T-helper 17 cell (primary cell): ENCODE data around the gene PCDHGA5. TPM values are rescaled to one million over a fixed set of nuclear protein-coding genes. Genes with fewer than 3 reads are reported as not detected.
A peak's percentile ranks its signal among the peaks of the same experiment; 100 is the strongest.
"Not testable (repeated sequence)": the region's sequence is repeated elsewhere in the genome, so short reads cannot be mapped to it uniquely, and the experiment has no call there.

Experiments
- ATAC-seq: fragments of 150-1000 bp; cut with Tn5 transposase; 2 replicates; pipeline ENCODE4 v1.10.0; 2021; ENCODE audit warnings: mild to moderate bottlenecking, moderate library complexity
- DNase-seq, 3 donors: peaks; one replicate each; pipeline versions ENCODE4 v3.0.0 to v3.0.0-alpha.2; 2020 to 2021
- H3K9me3 ChIP-seq: one replicate; pipeline ENCODE4 v1.7.0; 2013; ENCODE audit warnings: low read length, mild to moderate bottlenecking; ENCODE audit not compliant: control insufficient read depth, poor library complexity, severe bottlenecking
- H3K27ac Mint-ChIP-seq: one replicate; pipeline ENCODE4 v1.8.0; 2022; ENCODE audit warnings: mild to moderate bottlenecking, moderate library complexity, mixed read lengths
- H3K27me3 Mint-ChIP-seq: one replicate; pipeline ENCODE4 v1.8.0; 2022; ENCODE audit warnings: mixed read lengths
- H3K36me3 Mint-ChIP-seq: one replicate; pipeline ENCODE4 v1.8.0; 2022; ENCODE audit warnings: low read depth, mixed read lengths
- H3K4me1 Mint-ChIP-seq: one replicate; pipeline ENCODE4 v1.8.0; 2022; ENCODE audit warnings: mild to moderate bottlenecking, mixed read lengths
- H3K4me3 Mint-ChIP-seq: one replicate; pipeline ENCODE4 v1.8.0; 2022; ENCODE audit warnings: mild to moderate bottlenecking, moderate library complexity, mixed read lengths
- total RNA-seq, 4 donors: library from RNA in 2 of 4; stranded (reverse) in 2 of 4; gene quantifications; one replicate each; pipeline ENCODE4 v1.2.3 and lab custom pipeline; 2022 to 2026

PCDHGA5 gene
- total RNA-seq, 2 donors from 2014 or later = 0.16 TPM; not detected in 1

- not testable (repeated sequence) for H3K4me1 Mint-ChIP-seq, H3K36me3 Mint-ChIP-seq, ATAC-seq, H3K4me3 Mint-ChIP-seq, DNase-seq, H3K27ac Mint-ChIP-seq
- peaks cover 28% of the 10 kb centered on the region for H3K9me3 ChIP-seq
- peaks cover 11% of the 10 kb centered on the region for H3K27me3 Mint-ChIP-seq
Observed at GRCh38 chr5:141340781-141341354, 23.1 kb upstream of the PCDHGA5 start.

DNA sequence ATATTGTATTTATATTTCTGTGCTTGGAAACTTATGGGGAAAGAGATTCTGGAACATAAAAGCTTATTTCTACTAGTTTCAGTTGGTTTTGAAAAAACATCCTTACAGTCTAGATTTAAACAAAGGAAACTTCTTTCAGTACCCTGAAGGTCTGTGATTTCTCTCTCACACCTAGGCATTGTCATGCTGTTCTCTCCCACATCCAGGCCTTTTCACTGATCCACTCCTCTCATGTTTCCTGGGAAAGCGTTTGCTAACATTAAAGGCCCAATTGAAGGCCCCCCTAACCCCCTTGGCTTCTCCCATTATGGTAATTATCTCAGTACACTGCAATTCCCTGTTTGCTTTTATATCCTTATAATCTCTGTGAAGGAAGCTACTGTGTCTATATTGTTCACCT is 21.2 kb upstream of the PCDHGA5 start:
- H3K27me3 Mint-ChIP-seq = peaks cover 11% of the 10 kb centered on the region
- H3K4me1 Mint-ChIP-seq = no peaks in the 10 kb centered on the region
- no peak overlapping the region for H3K27ac Mint-ChIP-seq
- H3K4me3 Mint-ChIP-seq = no peak overlapping the region
- no peak for ATAC-seq
- H3K9me3 ChIP-seq = peaks cover 25% of the 10 kb centered on the region
- H3K36me3 Mint-ChIP-seq = peaks cover 2% of the 10 kb centered on the region
- no peak for DNase-seq

- ATAC-seq (no peak), DNase-seq (no peak)
- peaks cover 25% of the 10 kb centered on the region for H3K9me3 ChIP-seq
- Mint-ChIP-seq H3K4me3 (peak within 1 kb of the TSS; percentile 58), H3K36me3 (peaks cover 2% of the 10 kb centered on the region), H3K27me3 (peaks cover 9% of the 10 kb centered on the region), H3K27ac (no peak within 1 kb of the TSS), H3K4me1 (no peaks in the 10 kb centered on the region)
Observed at GRCh38 chr5:141343242-141343952, 20.6 kb upstream of the PCDHGA5 start, which contains the start of gene PCDHGA3. Gene PCDHGA3, plus strand, starts transcription at chr5:141343829. Its CDS starts 205 bp downstream, at chr5:141344034.

- ATAC-seq (no peak), DNase-seq (no peak)
- Mint-ChIP-seq H3K4me3 (peak overlapping the region; percentile 58), H3K36me3 (peaks cover 2% of the 10 kb centered on the region), H3K27ac (no peak overlapping the region), H3K4me1 (no peaks in the 10 kb centered on the region), H3K27me3 (peaks cover 4% of the 10 kb centered on the region)
- peaks cover 19% of the 10 kb centered on the region for H3K9me3 ChIP-seq
Observed at GRCh38 chr5:141343953-141344463, 20.0 kb upstream of the PCDHGA5 start.

DNA sequence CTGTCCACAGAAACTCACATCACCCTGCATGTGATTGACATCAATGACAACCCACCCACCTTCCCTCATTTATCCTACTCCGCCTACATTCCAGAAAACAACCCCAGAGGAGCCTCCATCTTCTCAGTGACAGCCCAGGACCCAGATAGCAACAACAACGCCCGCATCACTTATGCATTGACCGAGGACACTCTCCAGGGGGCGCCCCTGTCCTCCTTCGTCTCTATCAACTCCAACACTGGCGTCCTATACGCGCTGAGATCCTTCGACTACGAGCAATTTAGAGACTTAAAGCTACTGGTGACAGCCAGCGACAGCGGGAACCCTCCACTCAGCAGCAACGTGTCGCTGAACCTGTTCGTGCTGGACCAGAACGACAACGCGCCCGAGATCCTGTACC is 18.6 kb upstream of the PCDHGA5 start:
- Mint-ChIP-seq H3K4me3 (no peak overlapping the region), H3K27ac (no peak overlapping the region), H3K36me3 (peaks cover 2% of the 10 kb centered on the region)

GRCh38 chr5:141346017-141346416 is 17.9 kb upstream of the PCDHGA5 start:
- H3K9me3 ChIP-seq = peaks cover 13% of the 10 kb centered on the region
- H3K4me3 Mint-ChIP-seq, H3K36me3 Mint-ChIP-seq, H3K4me1 Mint-ChIP-seq, H3K27ac Mint-ChIP-seq, ATAC-seq, DNase-seq: not testable (repeated sequence)
- peaks cover 10% of the 10 kb centered on the region for H3K27me3 Mint-ChIP-seq

More for the DNA sequence above, 18.6 kb upstream of the PCDHGA5 start:
- ATAC-seq (no peak), DNase-seq (no peak)
- H3K9me3 ChIP-seq = peaks cover 9% of the 10 kb centered on the region
- Mint-ChIP-seq H3K4me1 (no peaks in the 10 kb centered on the region), H3K27me3 (peaks cover 10% of the 10 kb centered on the region)

GRCh38 chr5:141349917-141350619 is 13.9 kb upstream of the PCDHGA5 start, which contains the start of gene PCDHGB1:
Gene PCDHGB1, plus strand, starts transcription at chr5:141350099. Its CDS starts 162 bp downstream, at chr5:141350261.
- no peak within 1 kb of the TSS for H3K4me3 Mint-ChIP-seq
- ATAC-seq (no peak), DNase-seq (no peak)
- peaks cover 27% of the 10 kb centered on the region for H3K27me3 Mint-ChIP-seq
- H3K27ac Mint-ChIP-seq = no peak within 1 kb of the TSS
- peaks cover 7% of the 10 kb centered on the region for H3K9me3 ChIP-seq
- no peaks in the 10 kb centered on the region for H3K36me3 Mint-ChIP-seq
- no peaks in the 10 kb centered on the region for H3K4me1 Mint-ChIP-seq

GRCh38 chr5:141351591-141351990 is 12.4 kb upstream of the PCDHGA5 start:
- no peaks in the 10 kb centered on the region for H3K36me3 Mint-ChIP-seq
- H3K27ac Mint-ChIP-seq = no peak overlapping the region
- peaks cover 36% of the 10 kb centered on the region for H3K27me3 Mint-ChIP-seq
- peaks cover 4% of the 10 kb centered on the region for H3K9me3 ChIP-seq
- DNase-seq = no peak
- no peak for ATAC-seq
- H3K4me3 Mint-ChIP-seq = no peak overlapping the region
- no peaks in the 10 kb centered on the region for H3K4me1 Mint-ChIP-seq

GRCh38 chr5:141354900-141355469 is 9.0 kb upstream of the PCDHGA5 start, which contains the start of gene PCDHGA4:
Gene PCDHGA4, plus strand, starts transcription at chr5:141355021. Its CDS starts 87 bp downstream, at chr5:141355108.
- Mint-ChIP-seq H3K4me3 (peak within 1 kb of the TSS; percentile 7), H3K27me3 (peaks cover 40% of the 10 kb centered on the region)
- ATAC-seq = no peak

GRCh38 chr5:141355641-141356040 is 8.3 kb upstream of the PCDHGA5 start:
- Mint-ChIP-seq H3K4me1 (no peaks in the 10 kb centered on the region), H3K36me3 (peaks cover 2% of the 10 kb centered on the region), H3K4me3 (peak overlapping the region; percentile 7), H3K27me3 (peaks cover 39% of the 10 kb centered on the region), H3K27ac (no peak overlapping the region)
- DNase-seq (no peak), ATAC-seq (no peak)
- H3K9me3 ChIP-seq = peaks cover 3% of the 10 kb centered on the region

More at GRCh38 chr5:141354900-141355469, 9.0 kb upstream of the PCDHGA5 start, which contains the start of gene PCDHGA4:
- Mint-ChIP-seq H3K27ac (no peak within 1 kb of the TSS), H3K4me1 (no peaks in the 10 kb centered on the region), H3K36me3 (peaks cover 2% of the 10 kb centered on the region)
- DNase-seq = no peak
- H3K9me3 ChIP-seq = peaks cover 4% of the 10 kb centered on the region

- H3K27me3 Mint-ChIP-seq = peaks cover 43% of the 10 kb centered on the region
- ATAC-seq (no peak), DNase-seq (no peak)
- no peak overlapping the region for H3K27ac Mint-ChIP-seq
- no peaks in the 10 kb centered on the region for H3K9me3 ChIP-seq
- H3K36me3 Mint-ChIP-seq = peaks cover 2% of the 10 kb centered on the region
- H3K4me3 Mint-ChIP-seq = no peak overlapping the region
- H3K4me1 Mint-ChIP-seq = no peaks in the 10 kb centered on the region
Observed at GRCh38 chr5:141356133-141356532, 7.8 kb upstream of the PCDHGA5 start.

DNA sequence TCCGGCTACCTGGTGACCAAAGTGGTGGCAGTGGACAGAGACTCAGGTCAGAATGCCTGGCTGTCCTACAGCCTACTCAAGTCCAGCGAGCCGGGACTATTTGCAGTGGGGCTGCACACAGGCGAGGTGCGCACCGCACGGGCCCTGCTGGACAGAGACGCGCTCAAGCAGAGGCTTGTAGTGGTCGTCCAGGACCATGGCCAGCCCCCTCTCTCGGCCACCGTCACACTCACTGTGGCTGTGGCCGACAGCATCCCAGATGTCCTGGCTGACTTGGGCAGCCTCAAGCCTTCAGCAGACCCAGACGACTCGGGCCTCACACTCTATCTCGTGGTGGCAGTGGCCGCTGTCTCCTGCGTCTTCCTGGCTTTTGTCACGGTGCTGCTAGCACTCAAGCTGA is 7.0 kb upstream of the PCDHGA5 start:
- no peaks in the 10 kb centered on the region for H3K9me3 ChIP-seq
- H3K4me1 Mint-ChIP-seq = no peaks in the 10 kb centered on the region

More for the DNA sequence above, 7.0 kb upstream of the PCDHGA5 start:
- ATAC-seq = no peak
- peaks cover 45% of the 10 kb centered on the region for H3K27me3 Mint-ChIP-seq
- H3K4me3 Mint-ChIP-seq = no peak overlapping the region
- H3K36me3 Mint-ChIP-seq = peaks cover 2% of the 10 kb centered on the region
- no peak for DNase-seq
- H3K27ac Mint-ChIP-seq = no peak overlapping the region
